GM23248 (cell line): Measurements from ENCODE around the gene PKD2. TPM values are rescaled to one million over a fixed set of nuclear protein-coding genes. Genes with fewer than 3 reads are reported as not detected.

ENCODE experiments used
- DNase-seq: peaks from one replicate; pipeline ENCODE4 v3.0.0-alpha.2; 2015
- H2AFZ ChIP-seq: fragments of 200-600 bp; sonication (generic); 2 replicates; pipeline ENCODE4 v1.6.1; 2016; ENCODE audit warnings: antibody characterized with exemption
- H3F3A ChIP-seq: fragments of 200-600 bp; sonication (generic); 2 replicates; pipeline ENCODE4 v1.6.1; 2016; ENCODE audit warnings: mild to moderate bottlenecking, antibody characterized with exemption, mixed run types; ENCODE audit not compliant: insufficient read depth
- H3K27ac ChIP-seq: fragments of 200-600 bp; sonication (generic); 2 replicates; pipeline ENCODE4 v1.5.1; 2016; ENCODE audit warnings: mild to moderate bottlenecking
- H3K27me3 ChIP-seq: fragments of 200-600 bp; sonication (generic); replicated peaks from 2 replicates; pipeline ENCODE4 v1.6.1; 2016; ENCODE audit warnings: mild to moderate bottlenecking; ENCODE audit not compliant: insufficient read depth
- H3K36me3 ChIP-seq: fragments of 200-600 bp; sonication (generic); 2 replicates; pipeline ENCODE4 v1.6.1; 2016; ENCODE audit warnings: low read depth, mild to moderate bottlenecking
- H3K4me1 ChIP-seq: fragments of 200-600 bp; sonication (generic); 2 replicates; pipeline ENCODE4 v1.6.1; 2016; ENCODE audit warnings: mild to moderate bottlenecking; ENCODE audit not compliant: insufficient read depth
- H3K4me2 ChIP-seq: fragments of 200-600 bp; sonication (generic); one replicate; pipeline ENCODE4 v1.6.1; 2016; ENCODE audit warnings: mild to moderate bottlenecking; ENCODE audit not compliant: unreplicated experiment
- H3K4me3 ChIP-seq: fragments of 200-600 bp; sonication (generic); 2 replicates; pipeline ENCODE4 v1.5.1; 2016; ENCODE audit warnings: mild to moderate bottlenecking
- H3K79me2 ChIP-seq: fragments of 200-600 bp; sonication (generic); 2 replicates; pipeline ENCODE4 v1.6.1; 2016; ENCODE audit warnings: mild to moderate bottlenecking; ENCODE audit not compliant: insufficient read depth
- H3K9ac ChIP-seq: fragments of 200-600 bp; sonication (generic); 2 replicates; pipeline ENCODE4 v1.6.1; 2016; ENCODE audit warnings: mild to moderate bottlenecking
- H3K9me2 ChIP-seq: fragments of 200-600 bp; sonication (generic); 2 replicates; pipeline ENCODE4 v1.6.1; 2016; ENCODE audit warnings: mixed run types, mild to moderate bottlenecking, moderate library complexity; ENCODE audit not compliant: insufficient read depth
- H3K9me3 ChIP-seq: fragments of 200-600 bp; sonication (generic); one replicate; pipeline ENCODE4 v1.6.1; 2017; ENCODE audit warnings: low read depth
- H4K20me1 ChIP-seq: fragments of 200-600 bp; sonication (generic); 2 replicates; pipeline ENCODE4 v1.6.0; 2016; ENCODE audit not compliant: insufficient read depth
- EZH2 ChIP-seq: fragments of 200-600 bp; sonication (generic); IDR thresholded peaks from 2 replicates; pipeline ENCODE4 v1.6.1; 2018; ENCODE audit warnings: antibody characterized with exemption, mild to moderate bottlenecking; ENCODE audit not compliant: insufficient read depth, poor library complexity, severe bottlenecking
- EZH2phosphoT487 ChIP-seq: fragments of 200-600 bp; sonication (generic); IDR thresholded peaks from 2 replicates; pipeline ENCODE4 v1.6.1; 2018; ENCODE audit warnings: antibody characterized with exemption, moderate library complexity, mild to moderate bottlenecking, low read depth; ENCODE audit not compliant: insufficient read depth
- WGBS, 2 experiments: methylation state at CpG; one replicate each; pipeline ENCODE4 v1.1.6; 2015 to 2017; ENCODE audit warnings: low lambda C conversion rate in 2 of 2, low coverage in 1 of 2; ENCODE audit errors: missing lambda C conversion rate in 2 of 2; 5-methylcytosine and 5-hydroxymethylcytosine counted together
- in situ Hi-C: fragments of 300-500 bp; cut with MboI; formaldehyde crosslinking; loops from 2 replicates; pipeline ENCODE4 v1.15.0; 2020
- polyA plus RNA-seq: library from polyadenylated mRNA; unstranded; fragments of >200 nt; fragmentation: Nextera tagmentation; extraction: Ambion mirVana; gene quantifications from 2 replicates; pipeline ENCODE4 v1.2.1, GENCODE V29; 2016
- total RNA-seq: library from RNA; depleted of rRNA; stranded (reverse); fragments of >200 nt; shearing (Covaris generic); gene quantifications from 2 replicates; pipeline ENCODE4 v1.2.3, GENCODE V29; 2014

PKD2 gene
- total and polyA plus RNA-seq, 2 experiments from 2014 or later: 35.0 to 125 TPM

GRCh38 chr4:88077911-88078524 is 70.6 kb downstream of the PKD2 start:
- H3K9me2 ChIP-seq: no peaks in the 10 kb centered on the region
- no peak overlapping the region for H2AFZ ChIP-seq
- no peaks in the 10 kb centered on the region for H3K9me3 ChIP-seq
- no peaks in the 10 kb centered on the region for H3K4me1 ChIP-seq
- 0 out of 2 replicates have a peak, but pooled peaks cover 4% of the 10 kb centered on the region for H3F3A ChIP-seq
- H3K4me2 ChIP-seq: no peak overlapping the region
- WGBS, 2 experiments: 52 to 53% methylated on average over 7 of the region's 7 CpGs
- no peaks in the 10 kb centered on the region for H3K79me2 ChIP-seq
- no peak overlapping the region for H3K9ac ChIP-seq
- H3K4me3 ChIP-seq: no peak overlapping the region
- H3K27ac ChIP-seq: no peak overlapping the region
- H3K36me3 ChIP-seq: peaks cover 49% of the 10 kb centered on the region
- no peaks in the 10 kb centered on the region for H4K20me1 ChIP-seq
- H3K27me3 ChIP-seq: no peaks in the 10 kb centered on the region
- in situ Hi-C loops: no loop called here
- TF ChIP-seq EZH2phosphoT487 (no peak), EZH2 (no peak)
- DNase-seq: peak; percentile 43

DNA sequence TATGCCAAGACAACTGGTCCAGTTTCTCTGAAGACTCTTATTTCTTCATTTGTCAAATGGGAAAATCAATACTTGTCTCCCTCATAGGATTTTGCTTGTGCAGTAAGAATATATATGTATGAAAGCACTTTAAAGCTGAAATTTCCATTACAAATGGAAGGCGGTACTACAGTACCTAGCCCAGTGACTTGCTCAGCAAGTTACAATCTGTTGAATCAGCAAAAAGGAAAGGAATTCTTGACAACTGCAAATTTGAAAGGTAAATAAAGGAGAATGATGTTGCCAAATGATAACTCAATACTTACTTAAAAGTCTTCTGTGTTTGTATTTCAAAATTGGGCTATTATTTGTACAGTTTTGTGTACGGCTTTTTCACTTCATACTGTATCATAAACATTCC is 71.1 kb downstream of the PKD2 start:
- H4K20me1 ChIP-seq: no peaks in the 10 kb centered on the region
- no peak overlapping the region for H3K4me2 ChIP-seq
- H3K4me3 ChIP-seq: no peak overlapping the region
- no peak for DNase-seq
- H3K36me3 ChIP-seq: peaks cover 45% of the 10 kb centered on the region
- in situ Hi-C loops: no loop called here
- H2AFZ ChIP-seq: no peak overlapping the region
- H3K9ac ChIP-seq: no peak overlapping the region
- WGBS, 2 experiments: 99 to 100% methylated on average over 2 of the region's 2 CpGs
- H3K9me3 ChIP-seq: no peaks in the 10 kb centered on the region
- H3K27ac ChIP-seq: no peak overlapping the region
- H3K79me2 ChIP-seq: no peaks in the 10 kb centered on the region
- H3K4me1 ChIP-seq: no peaks in the 10 kb centered on the region
- no peaks in the 10 kb centered on the region for H3K9me2 ChIP-seq
- H3F3A ChIP-seq: 0 out of 2 replicates have a peak, but pooled peaks cover 4% of the 10 kb centered on the region
- no peaks in the 10 kb centered on the region for H3K27me3 ChIP-seq
- TF ChIP-seq EZH2phosphoT487: no peak
- TF ChIP-seq EZH2: no peak

DNA sequence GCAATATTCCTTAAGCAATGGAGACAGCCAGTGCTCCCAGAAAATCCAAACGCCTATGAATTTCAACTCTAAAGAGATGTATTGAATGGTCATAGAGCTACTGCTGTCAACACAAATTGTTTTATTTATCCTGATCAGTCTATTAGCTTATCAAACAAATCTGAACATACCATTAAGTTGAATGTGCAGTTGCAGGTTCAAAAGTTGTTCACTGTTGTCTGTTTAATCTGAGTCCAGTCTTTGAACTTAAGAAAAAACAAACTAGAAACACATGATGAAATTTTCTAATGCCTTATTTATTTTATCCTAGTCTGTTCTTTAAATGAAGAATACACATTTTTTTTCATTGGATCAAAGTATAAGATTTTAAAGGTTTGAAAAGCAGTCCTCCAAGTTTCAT is 73.2 kb downstream of the PKD2 start:
- no peak overlapping the region for H3K4me2 ChIP-seq
- TF ChIP-seq EZH2: no peak
- TF ChIP-seq EZH2phosphoT487: no peak

GRCh38 chr4:88087004-88087403 is 79.6 kb downstream of the PKD2 start:
- no peak overlapping the region for H2AFZ ChIP-seq

More for the DNA sequence above, 73.2 kb downstream of the PKD2 start:
- Histone ChIP-seq H4K20me1 (no peaks in the 10 kb centered on the region), H3K27ac (no peak overlapping the region), H3K9me2 (no peaks in the 10 kb centered on the region), H3K36me3 (peaks cover 27% of the 10 kb centered on the region), H2AFZ (no peak overlapping the region), H3K79me2 (no peaks in the 10 kb centered on the region), H3K9ac (no peak overlapping the region), H3K4me3 (no peak overlapping the region), H3F3A (0 out of 2 replicates have a peak, but pooled peaks cover 4% of the 10 kb centered on the region), H3K9me3 (no peaks in the 10 kb centered on the region), H3K4me1 (no peaks in the 10 kb centered on the region), H3K27me3 (no peaks in the 10 kb centered on the region)
- in situ Hi-C loops: no loop called here
- WGBS, 2 experiments: 50 to 57% methylated on average over 1 of the region's 1 CpG
- no peak for DNase-seq

DNA sequence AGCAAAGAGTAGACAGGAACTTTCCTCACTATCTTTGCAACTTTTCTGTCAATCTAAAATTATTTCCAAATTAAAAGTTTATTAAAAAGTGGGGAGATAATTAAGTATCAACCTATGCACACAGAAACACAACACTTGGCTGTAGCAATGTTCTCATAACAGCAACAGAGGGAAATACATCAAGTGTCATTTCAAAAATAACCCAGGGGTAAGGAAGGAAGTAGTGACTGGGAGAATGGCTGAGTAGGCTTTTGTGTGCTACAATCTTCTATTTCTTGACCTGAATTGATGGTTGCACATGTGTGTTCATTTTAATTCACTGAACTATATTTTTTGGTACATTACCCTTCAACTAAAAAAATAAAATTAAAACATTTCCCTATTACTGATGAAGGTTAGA is 83.5 kb downstream of the PKD2 start:
- Histone ChIP-seq H3K36me3 (no peaks in the 10 kb centered on the region), H3K4me2 (no peak overlapping the region), H3K9me2 (no peaks in the 10 kb centered on the region), H3K9ac (no peak overlapping the region), H3K27me3 (no peaks in the 10 kb centered on the region; the same call in 1 of the 2 replicates), H3K79me2 (no peaks in the 10 kb centered on the region), H3K4me3 (no peak overlapping the region), H3K4me1 (no peaks in the 10 kb centered on the region), H3K27ac (no peak overlapping the region), H2AFZ (no peak overlapping the region), H3K9me3 (no peaks in the 10 kb centered on the region), H3F3A (no peaks in the 10 kb centered on the region), H4K20me1 (no peaks in the 10 kb centered on the region)
- TF ChIP-seq EZH2phosphoT487: no peak
- TF ChIP-seq EZH2: no peak
- in situ Hi-C loops: no loop called here
- no peak for DNase-seq

More at GRCh38 chr4:88087004-88087403, 79.6 kb downstream of the PKD2 start:
- Histone ChIP-seq H3K4me2 (no peak overlapping the region), H3F3A (no peaks in the 10 kb centered on the region), H3K4me3 (no peak overlapping the region), H3K27me3 (no peaks in the 10 kb centered on the region), H4K20me1 (no peaks in the 10 kb centered on the region), H3K79me2 (no peaks in the 10 kb centered on the region), H3K27ac (no peak overlapping the region), H3K9me2 (no peaks in the 10 kb centered on the region), H3K36me3 (no peaks in the 10 kb centered on the region), H3K9me3 (no peaks in the 10 kb centered on the region), H3K4me1 (no peaks in the 10 kb centered on the region), H3K9ac (no peak overlapping the region)
- no peak for TF ChIP-seq EZH2
- no peak for DNase-seq
- WGBS, 2 experiments: 96 to 97% methylated on average over 1 of the region's 1 CpG
- in situ Hi-C loops: no loop called here
